KG1 (cell line): ENCODE data around the gene NDNF.

Experiments used
- DNase-seq: peaks from one replicate; lab custom pipeline; 2025; lab: John Stamatoyannopoulos, UW

The NDNF gene

GRCh38 chr4:121070696-121071639 lies 1.4 kb downstream of the NDNF start:
- no peak for DNase-seq

- no peak for DNase-seq
Observed at GRCh38 chr4:121070274-121070673, 2.1 kb downstream of the NDNF start.

DNA sequence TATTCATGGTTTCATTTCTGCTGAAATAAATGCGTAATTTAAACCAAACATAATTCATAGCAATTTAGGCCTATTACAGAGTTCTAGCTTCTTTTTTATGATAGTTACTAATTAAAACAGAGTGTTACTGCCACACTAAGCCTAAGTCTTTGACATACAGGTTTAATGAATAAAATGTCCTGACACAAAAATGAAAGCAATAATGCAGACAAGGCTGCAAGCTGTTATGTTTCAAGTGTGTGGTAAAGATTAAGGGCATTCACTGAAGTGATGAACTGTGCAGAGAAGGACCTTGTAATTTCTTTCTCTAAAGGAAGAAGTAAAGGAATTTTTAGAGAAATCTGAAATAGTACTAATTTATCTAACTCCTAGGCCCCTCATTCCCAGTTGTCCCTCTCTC lies 2.9 kb downstream of the NDNF start:
- DNase-seq = no peak

DNA sequence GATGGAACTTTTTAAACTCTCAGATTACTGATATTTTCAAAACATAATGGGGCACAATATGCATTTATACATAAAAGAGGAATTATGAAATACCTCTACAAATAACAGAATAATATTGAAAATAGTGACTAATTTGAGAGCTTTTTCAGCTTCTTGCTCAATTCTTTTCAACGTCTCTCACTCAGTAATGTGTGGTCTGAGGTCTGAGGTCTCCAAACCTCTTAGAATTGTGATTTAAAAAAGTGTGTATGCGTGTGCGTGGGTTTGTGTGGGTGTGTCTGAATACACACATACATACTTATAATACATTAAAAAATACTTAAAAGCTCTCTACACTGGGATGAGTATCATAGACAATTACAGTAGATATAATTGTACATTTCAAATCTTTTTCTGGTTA lies 7.9 kb downstream of the NDNF start:
- DNase-seq = no peak

GRCh38 chr4:121062521-121062920 lies 9.8 kb downstream of the NDNF start:
- no peak for DNase-seq

DNA sequence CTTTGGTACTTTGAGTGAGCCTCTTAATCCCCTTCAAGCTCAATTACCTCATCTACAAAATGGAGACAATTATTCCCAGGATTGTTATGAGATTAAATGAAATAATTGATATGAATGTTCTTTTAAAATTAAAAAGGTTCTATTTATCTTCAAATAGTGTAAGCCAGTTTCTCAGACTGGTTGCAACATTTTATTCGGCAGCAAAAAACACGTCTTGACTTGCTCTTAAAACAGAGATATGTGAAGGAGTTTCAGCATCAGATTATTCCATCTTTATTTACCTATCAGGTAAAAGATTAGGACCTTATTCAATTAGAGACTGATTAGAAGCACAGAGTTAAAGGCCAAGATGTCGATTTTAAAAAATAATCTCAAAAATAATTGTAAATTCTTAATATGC lies 10.5 kb downstream of the NDNF start:
- no peak for DNase-seq

GRCh38 chr4:121061215-121061614 lies 11.1 kb downstream of the NDNF start:
- DNase-seq = no peak

DNA sequence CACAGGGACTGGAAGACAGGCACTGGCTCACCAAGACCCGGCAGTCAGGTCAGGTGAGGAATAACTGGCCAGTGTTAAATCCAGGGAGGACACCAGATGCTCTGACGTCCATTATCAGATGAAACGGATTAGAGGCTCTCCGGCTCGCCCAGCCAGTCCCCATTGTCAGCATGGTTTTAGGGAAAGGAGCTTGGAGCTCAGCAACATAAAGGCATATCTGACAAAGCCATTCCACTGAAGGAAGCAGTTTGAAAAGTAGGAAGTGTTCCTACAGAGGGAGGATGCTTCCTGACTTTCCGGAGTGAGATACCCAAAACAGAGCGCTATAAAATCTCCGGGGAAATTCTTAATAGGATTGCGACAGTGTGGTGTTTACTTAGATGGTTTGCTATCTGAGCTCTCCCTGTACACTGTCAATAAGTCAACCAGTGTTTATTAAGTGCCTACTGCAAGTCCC lies 14.8 kb downstream of the NDNF start:
- no peak for DNase-seq

- DNase-seq = no peak
Observed at GRCh38 chr4:121056066-121056465, 16.3 kb downstream of the NDNF start.

DNA sequence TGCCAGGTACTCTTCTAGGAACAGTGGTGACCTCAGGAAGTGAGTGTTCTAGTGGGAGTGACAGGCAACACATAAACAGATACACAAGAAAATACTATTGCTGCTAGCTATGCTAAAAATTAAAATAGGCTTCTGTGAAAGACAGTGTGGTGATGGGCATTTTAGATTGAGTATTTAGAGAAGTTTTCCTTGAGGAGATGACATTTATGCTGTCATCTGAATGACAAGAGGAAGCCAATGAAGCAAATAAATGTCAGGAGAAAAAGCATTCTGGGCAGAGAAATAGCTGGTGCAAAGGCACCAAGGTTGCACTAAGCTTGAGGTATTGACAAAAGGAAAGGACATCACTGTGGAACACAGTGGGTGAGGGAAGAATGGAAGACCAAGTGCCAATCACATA lies 18.0 kb downstream of the NDNF start:
- no peak for DNase-seq

- no peak for DNase-seq
Observed at GRCh38 chr4:121053601-121054143, 18.7 kb downstream of the NDNF start.

- no peak for DNase-seq
Observed at GRCh38 chr4:121050300-121050699, 22.0 kb downstream of the NDNF start.

- DNase-seq = no peak
Observed at GRCh38 chr4:121049072-121049599, 23.2 kb downstream of the NDNF start.

DNA sequence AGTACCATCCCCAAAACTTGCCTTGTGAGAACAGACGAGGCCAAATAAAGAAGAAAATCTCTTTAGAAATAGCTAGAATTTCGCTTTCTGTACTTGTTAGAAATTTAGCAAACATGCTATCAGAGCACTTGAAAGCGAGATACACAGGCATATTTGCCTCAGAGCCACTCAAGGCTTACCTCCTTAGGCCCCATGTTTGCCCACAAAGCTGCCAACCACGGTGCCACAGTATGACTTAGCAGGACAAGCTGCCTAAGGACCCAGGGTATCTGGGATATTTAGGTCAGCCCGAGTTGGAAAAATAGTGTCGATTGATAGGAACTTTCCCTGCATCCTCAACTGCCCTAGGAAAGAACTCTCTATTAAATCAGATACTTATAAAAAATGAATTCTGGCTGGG lies 24.2 kb downstream of the NDNF start:
- DNase-seq = no peak

GRCh38 chr4:121041307-121042090 lies 30.8 kb downstream of the NDNF start:
- DNase-seq = no peak

DNA sequence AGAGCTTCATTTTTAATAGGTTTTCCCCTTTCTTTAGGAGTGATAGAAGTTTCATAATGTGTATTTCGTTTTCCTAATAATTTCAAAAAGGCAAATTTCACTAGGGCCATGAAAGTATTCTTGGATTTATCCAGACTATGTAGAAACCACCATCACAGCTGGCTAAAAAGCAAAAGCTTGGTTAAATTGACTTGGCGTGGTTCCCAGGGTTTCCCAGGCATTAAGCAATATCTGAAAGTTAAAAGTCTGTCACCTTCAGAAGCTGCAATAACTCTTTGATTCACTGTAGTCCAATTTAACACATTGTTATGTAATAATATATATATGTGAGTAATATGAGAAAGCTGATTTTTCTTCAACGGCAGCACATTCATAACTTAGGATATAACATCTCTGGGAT lies 38.3 kb downstream of the NDNF start:
- no peak for DNase-seq

- no peak for DNase-seq
Observed at GRCh38 chr4:121030711-121031110, 41.6 kb downstream of the NDNF start.

- DNase-seq = no peak
Observed at GRCh38 chr4:121030131-121030530, 42.2 kb downstream of the NDNF start.

GRCh38 chr4:121026034-121026433 lies 46.3 kb downstream of the NDNF start:
- no peak for DNase-seq

GRCh38 chr4:121025540-121025939 lies 46.8 kb downstream of the NDNF start:
- DNase-seq = no peak

GRCh38 chr4:121018543-121018942 lies 53.8 kb downstream of the NDNF start:
- DNase-seq = no peak

DNA sequence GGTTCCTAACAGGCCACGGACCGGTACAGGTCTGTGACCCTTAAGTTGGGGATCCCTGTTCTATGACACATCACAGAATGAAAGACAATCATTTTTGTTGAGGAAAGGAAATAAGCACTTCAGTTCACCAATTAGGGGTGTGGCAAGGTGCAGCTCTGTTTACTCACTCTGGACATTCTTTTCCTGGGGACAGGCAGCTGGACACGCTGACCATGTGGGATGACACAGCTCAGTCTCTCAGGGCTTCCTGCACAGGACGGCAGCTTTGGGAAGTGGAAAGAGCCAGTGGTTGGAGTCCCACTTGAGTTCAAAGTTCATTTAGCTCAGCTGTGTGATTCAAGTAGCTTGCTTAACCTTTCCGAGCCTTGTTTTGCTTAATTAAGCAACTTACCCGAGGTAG lies 55.7 kb downstream of the NDNF start:
- DNase-seq = no peak

- DNase-seq = no peak
Observed at GRCh38 chr4:121015421-121015820, 56.9 kb downstream of the NDNF start.
